Measurements from ENCODE around the gene EDARADD. TPM values are rescaled to one million over a fixed set of nuclear protein-coding genes. Genes with fewer than 3 reads are reported as not detected.

The EDARADD gene
- total RNA-seq, 2 experiments from 2014 or later = not detected

DNA sequence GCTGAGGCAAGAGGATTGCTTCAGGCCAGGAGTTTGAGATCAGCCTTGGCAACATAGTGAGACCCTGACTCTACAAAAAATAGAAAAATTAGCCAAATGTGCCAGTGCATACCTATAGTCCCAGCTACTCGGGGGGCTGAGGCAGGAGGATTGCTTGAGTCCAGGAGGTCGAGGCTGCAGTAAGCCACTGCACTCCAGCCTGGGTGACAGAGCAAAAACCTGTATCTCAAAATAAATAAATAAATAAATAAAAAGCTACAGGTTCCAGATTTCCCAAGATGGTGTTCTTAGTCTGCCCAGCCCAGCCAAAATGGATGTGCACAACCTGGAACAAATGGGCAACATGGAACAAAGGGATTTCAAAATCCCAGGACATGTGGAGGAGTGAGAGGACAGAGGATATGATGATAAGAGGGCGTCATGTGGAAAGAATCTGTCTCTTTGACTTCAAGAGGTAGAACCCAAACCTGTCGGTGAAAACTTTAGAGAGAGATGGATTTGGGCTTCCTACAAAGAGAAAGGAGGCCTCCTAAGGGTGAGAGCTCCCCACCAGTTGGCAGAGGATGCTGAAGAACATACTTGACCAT is 3.2 kb downstream of the EDARADD start:
- H3K9me2 ChIP-seq (ENCODE audit: insufficient read depth, low read length) = no peaks in the 10 kb centered on the region
- H3K9me3 ChIP-seq (ENCODE audit: low read length) = no peaks in the 10 kb centered on the region
- intact Hi-C loops (cut with micrococcal nuclease; ENCODE audit: unreplicated experiment) = no loop called here
- CTCF ChIA-PET (ENCODE audit: unreplicated experiment) = no interaction called here
- TF ChIP-seq EZH2phosphoT487 (IDR thresholded peaks at IDR 0.05; ENCODE audit: borderline replicate concordance, low read depth, low read length) = no peak
- TF ChIP-seq, protein P1, sequence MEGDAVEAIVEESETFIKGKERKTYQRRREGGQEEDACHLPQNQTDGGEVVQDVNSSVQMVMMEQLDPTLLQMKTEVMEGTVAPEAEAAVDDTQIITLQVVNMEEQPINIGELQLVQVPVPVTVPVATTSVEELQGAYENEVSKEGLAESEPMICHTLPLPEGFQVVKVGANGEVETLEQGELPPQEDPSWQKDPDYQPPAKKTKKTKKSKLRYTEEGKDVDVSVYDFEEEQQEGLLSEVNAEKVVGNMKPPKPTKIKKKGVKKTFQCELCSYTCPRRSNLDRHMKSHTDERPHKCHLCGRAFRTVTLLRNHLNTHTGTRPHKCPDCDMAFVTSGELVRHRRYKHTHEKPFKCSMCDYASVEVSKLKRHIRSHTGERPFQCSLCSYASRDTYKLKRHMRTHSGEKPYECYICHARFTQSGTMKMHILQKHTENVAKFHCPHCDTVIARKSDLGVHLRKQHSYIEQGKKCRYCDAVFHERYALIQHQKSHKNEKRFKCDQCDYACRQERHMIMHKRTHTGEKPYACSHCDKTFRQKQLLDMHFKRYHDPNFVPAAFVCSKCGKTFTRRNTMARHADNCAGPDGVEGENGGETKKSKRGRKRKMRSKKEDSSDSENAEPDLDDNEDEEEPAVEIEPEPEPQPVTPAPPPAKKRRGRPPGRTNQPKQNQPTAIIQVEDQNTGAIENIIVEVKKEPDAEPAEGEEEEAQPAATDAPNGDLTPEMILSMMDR (conservative IDR thresholded peaks at IDR 0.05; ENCODE audit: low read length) = no peak
- no peak overlapping the region for H3K4me3 ChIP-seq (ENCODE audit: low read depth, low read length, poor library complexity, severe bottlenecking)
- no peak overlapping the region for H3K27ac ChIP-seq (ENCODE audit: low read depth, low read length, poor library complexity, severe bottlenecking)
- BruUV-seq (replicated peaks) = no TSS peak
- no peaks in the 10 kb centered on the region for H3K4me1 ChIP-seq (ENCODE audit: insufficient read depth, low read length, poor library complexity, severe bottlenecking)
- no peak for DNase-seq (ENCODE audit: low spot score)
- no peaks in the 10 kb centered on the region for H3K36me3 ChIP-seq (ENCODE audit: insufficient read depth, low read length)
- H3K4me2 ChIP-seq (ENCODE audit: low read length) = no peak overlapping the region
- POLR2A ChIA-PET = interaction anchor here (0.6 to 1.1 kb wide), 2 partner anchors 304 to 553 kb away, joined by 3 read pairs; no protein-coding TSS in a partner anchor
- no peaks in the 10 kb centered on the region for H4K20me1 ChIP-seq (ENCODE audit: insufficient read depth, low read length)
- no peaks in the 10 kb centered on the region for H3K79me2 ChIP-seq (ENCODE audit: insufficient read depth, low read depth, low read length)
- no peak overlapping the region for H2AFZ ChIP-seq (ENCODE audit: low read length)

DNA sequence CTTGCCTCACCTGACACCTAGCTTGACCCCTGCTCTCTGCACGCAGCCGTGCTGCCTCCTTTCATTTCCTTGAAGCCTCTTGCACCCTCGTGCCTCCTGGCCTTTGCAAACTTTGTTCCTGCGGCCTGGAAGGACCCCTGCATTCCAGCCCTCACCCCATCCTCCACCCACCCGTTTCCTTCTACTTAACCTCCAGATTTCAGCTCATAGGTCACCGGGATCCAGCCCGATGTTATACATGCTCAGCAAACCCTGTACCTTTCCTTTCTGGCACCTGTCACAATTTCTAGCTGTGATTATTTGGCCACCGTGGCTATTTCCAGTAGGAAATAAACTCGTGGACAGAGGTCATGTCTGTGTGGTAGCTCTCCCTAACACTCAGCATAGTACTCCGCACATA is 4.5 kb downstream of the EDARADD start:
- no peaks in the 10 kb centered on the region for H3K9me2 ChIP-seq (ENCODE audit: insufficient read depth, low read length)
- ChIA-PET POLR2A (interaction anchor here (1.1 kb wide), 1 partner anchor 30 kb away, joined by 3 read pairs; no protein-coding TSS in a partner anchor), CTCF (ENCODE audit: unreplicated experiment) (no interaction called here)
- no peaks in the 10 kb centered on the region for H3K9me3 ChIP-seq (ENCODE audit: low read length)
- no peak overlapping the region for H2AFZ ChIP-seq (ENCODE audit: low read length)
- DNase-seq (ENCODE audit: low spot score) = no peak
- H3K4me2 ChIP-seq (ENCODE audit: low read length) = no peak overlapping the region
- TF ChIP-seq EZH2phosphoT487 (IDR thresholded peaks at IDR 0.05; ENCODE audit: borderline replicate concordance, low read depth, low read length) = no peak
- TF ChIP-seq, protein P1 (conservative IDR thresholded peaks at IDR 0.05; ENCODE audit: low read length) = no peak
- no peaks in the 10 kb centered on the region for H3K36me3 ChIP-seq (ENCODE audit: insufficient read depth, low read length)
- no peaks in the 10 kb centered on the region for H4K20me1 ChIP-seq (ENCODE audit: insufficient read depth, low read length)
- intact Hi-C loops (cut with micrococcal nuclease; ENCODE audit: unreplicated experiment) = no loop called here
- BruUV-seq (replicated peaks) = no TSS peak
- H3K4me3 ChIP-seq (ENCODE audit: low read depth, low read length, poor library complexity, severe bottlenecking) = no peak overlapping the region
- no peak overlapping the region for H3K27ac ChIP-seq (ENCODE audit: low read depth, low read length, poor library complexity, severe bottlenecking)
- H3K79me2 ChIP-seq (ENCODE audit: insufficient read depth, low read depth, low read length) = no peaks in the 10 kb centered on the region
- H3K4me1 ChIP-seq (ENCODE audit: insufficient read depth, low read length, poor library complexity, severe bottlenecking) = no peaks in the 10 kb centered on the region

- Histone ChIP-seq H3K4me2 (ENCODE audit: low read length) (no peak overlapping the region), H3K4me3 (ENCODE audit: low read depth, low read length, poor library complexity, severe bottlenecking) (no peak overlapping the region), H3K36me3 (ENCODE audit: insufficient read depth, low read length) (no peaks in the 10 kb centered on the region), H2AFZ (ENCODE audit: low read length) (no peak overlapping the region), H3K79me2 (ENCODE audit: insufficient read depth, low read depth, low read length) (no peaks in the 10 kb centered on the region), H3K27ac (ENCODE audit: low read depth, low read length, poor library complexity, severe bottlenecking) (no peak overlapping the region), H3K9me3 (ENCODE audit: low read length) (no peaks in the 10 kb centered on the region), H4K20me1 (ENCODE audit: insufficient read depth, low read length) (no peaks in the 10 kb centered on the region), H3K4me1 (ENCODE audit: insufficient read depth, low read length, poor library complexity, severe bottlenecking) (no peaks in the 10 kb centered on the region), H3K9me2 (ENCODE audit: insufficient read depth, low read length) (no peaks in the 10 kb centered on the region)
- intact Hi-C loops (cut with micrococcal nuclease; ENCODE audit: unreplicated experiment) = no loop called here
- no peak for DNase-seq (ENCODE audit: low spot score)
- POLR2A ChIA-PET = interaction anchor here (0.6 to 0.8 kb wide), 2 partner anchors 23 to 300 kb away, joined by 3 to 5 read pairs; no protein-coding TSS in a partner anchor
- CTCF ChIA-PET (ENCODE audit: unreplicated experiment) = no interaction called here
- no TSS peak for BruUV-seq (replicated peaks)
- TF ChIP-seq EZH2phosphoT487 (IDR thresholded peaks at IDR 0.05; ENCODE audit: borderline replicate concordance, low read depth, low read length) = no peak
- TF ChIP-seq, protein P1 (conservative IDR thresholded peaks at IDR 0.05; ENCODE audit: low read length) = no peak
Measured at GRCh38 chr1:236400061-236400603, 6.0 kb downstream of the EDARADD start.
